ENCODE results near the gene ARHGEF33. TPM values are rescaled to one million over a fixed set of nuclear protein-coding genes. Genes with fewer than 3 reads are reported as not detected.

ARHGEF33 gene
- total and polyA plus RNA-seq, 2 of the 8 experiments (the other 6 are each of a cell fraction or from before 2014, with no cell fraction given): 0.09 to 0.95 TPM

DNA sequence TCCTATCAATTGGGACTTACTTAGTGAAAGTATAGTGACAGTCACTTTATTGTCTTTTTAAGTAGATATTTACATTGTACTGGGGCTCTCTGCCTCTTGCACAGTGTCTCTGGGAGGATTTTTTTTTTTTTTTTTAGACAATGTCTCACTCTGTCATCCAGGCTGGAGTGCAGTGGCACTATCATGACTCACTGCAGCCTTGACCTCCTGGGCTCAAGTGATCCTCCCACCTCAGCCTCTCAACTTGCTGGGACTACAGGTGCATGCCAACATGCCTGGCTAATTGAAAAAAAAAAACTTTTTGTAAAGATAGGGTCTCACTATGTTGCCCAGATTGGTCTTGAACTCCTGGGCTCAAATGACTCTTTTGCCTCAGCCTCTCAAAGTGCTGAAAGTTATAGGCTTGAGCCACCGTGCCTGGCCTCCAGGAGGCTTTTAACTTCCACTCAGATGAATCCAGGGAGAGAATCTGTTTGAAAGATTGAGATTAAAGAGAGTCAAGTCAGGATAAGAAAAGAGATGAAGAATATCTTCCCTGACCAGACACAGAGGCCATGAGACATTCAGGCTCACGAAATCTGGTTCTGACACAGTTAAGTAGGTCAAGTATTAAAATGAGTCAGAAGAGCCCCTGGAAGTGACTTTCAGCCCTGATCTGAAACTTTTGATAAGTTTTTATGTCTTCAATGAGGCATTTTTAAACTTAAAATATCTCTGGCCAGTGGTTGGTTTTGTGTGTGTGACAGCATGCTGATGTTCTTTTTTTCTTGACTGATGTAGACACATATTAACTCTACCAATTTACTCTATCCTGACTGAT, 18.3 kb downstream of the ARHGEF33 start:
- Histone ChIP-seq H3K79me2 (ENCODE audit: control insufficient read depth in 1 of 2, insufficient read depth in 2 of 2, low read length in 2 of 2) (no peaks in the 10 kb centered on the region), H4K8ac (ENCODE audit: extremely low read depth, insufficient read depth, low read length) (no peak overlapping the region), H4K5ac (ENCODE audit: insufficient read length, low read depth, low read length) (no peak overlapping the region), H4K20me1 (replicated peaks in 1 of 2; ENCODE audit: control insufficient read depth in 1 of 2, insufficient read depth in 2 of 2, low read length in 2 of 2) (no peaks in the 10 kb centered on the region), H2AFZ (ENCODE audit: low read length) (no peak overlapping the region), H2BK120ac (replicated peaks; ENCODE audit: low read depth, low read length) (no peak overlapping the region), H3K36me3 (ENCODE audit: control insufficient read depth in 2 of 4, insufficient read depth in 4 of 4, low read length in 3 of 4) (no peaks in the 10 kb centered on the region), H4K91ac (replicated peaks; ENCODE audit: insufficient read length, low read length) (no peak overlapping the region), H3K9me3 (ENCODE audit: insufficient read depth in 2 of 2, low read depth in 1 of 2, low read length in 1 of 2) (no peaks in the 10 kb centered on the region), H3K9ac (replicated peaks in 1 of 4; ENCODE audit: extremely low read depth in 1 of 4, low read depth in 3 of 4, low read length in 3 of 4) (no peak overlapping the region), H2BK20ac (ENCODE audit: low read length) (no peak overlapping the region), H3K56ac (replicated peaks; ENCODE audit: insufficient read length, low read depth, low read length) (no peak overlapping the region), H2BK5ac (ENCODE audit: low read depth, low read length) (no peak overlapping the region), H2BK15ac (ENCODE audit: low read length) (no peak overlapping the region), H3K79me1 (ENCODE audit: low read depth, low read length) (no peaks in the 10 kb centered on the region), H3K23ac (ENCODE audit: insufficient read length) (no peak overlapping the region), H3K27me3 (replicated peaks in 1 of 4; ENCODE audit: control insufficient read depth in 3 of 4, extremely low read depth in 1 of 4, insufficient read depth in 3 of 4, low read length in 3 of 4) (no peaks in the 10 kb centered on the region), H2BK12ac (ENCODE audit: low read depth, low read length) (no peak overlapping the region), H2AK5ac (ENCODE audit: low read depth, low read length) (no peak overlapping the region), H3K4me3 (ENCODE audit: extremely low read depth in 1 of 4, insufficient read depth in 2 of 4, low read depth in 3 of 4, low read length in 4 of 4) (no peak overlapping the region), H3K4me2 (ENCODE audit: insufficient read depth in 1 of 2, low read depth in 2 of 2, low read length in 2 of 2) (no peak overlapping the region), H3K23me2 (ENCODE audit: low read depth, low read length) (no peaks in the 10 kb centered on the region), H3K18ac (ENCODE audit: extremely low read depth, low read length) (no peak overlapping the region), H3K4me1 (replicated peaks in 1 of 4; ENCODE audit: control insufficient read depth in 3 of 4, insufficient read depth in 4 of 4, low read length in 3 of 4) (no peaks in the 10 kb centered on the region), H3K4ac (replicated peaks; ENCODE audit: insufficient read length, low read depth, low read length) (no peak overlapping the region), H3K14ac (ENCODE audit: insufficient read length) (no peak overlapping the region), H3K27ac (ENCODE audit: low read depth, low read length) (no peak overlapping the region)
- ChIA-PET POLR2A (ENCODE audit: partially characterized antibody) (no interaction called here), CTCF (ENCODE audit: partially characterized antibody) (interaction anchor here (0.6 to 3.7 kb wide), 2 partner anchors 15 to 40 kb away, joined by 3 to 11 read pairs; no protein-coding TSS in a partner anchor)
- WGBS, 2 experiments (ENCODE audit: extremely low coverage in 1 of 2, insufficient coverage in 1 of 2, insufficient read length in 1 of 2, insufficient replicate concordance in 2 of 2, low coverage in 1 of 2, low lambda C conversion rate in 2 of 2, missing lambda C conversion rate in 1 of 2): 84% methylated on average over 2 of the region's 2 CpGs; no CpG with 5 or more reads in 1 of the 2 experiments
- no peak for DNase-seq (ENCODE audit: low read depth in 1 of 2, low spot score in 2 of 2)
- FAIRE-seq: no peak
- no peak for TF ChIP-seq JUN (IDR thresholded peaks at IDR 0.05; ENCODE audit: low read depth, low read length)
- TF ChIP-seq TAF7 (optimal IDR thresholded peaks at IDR 0.05; ENCODE audit: borderline replicate concordance, low read depth, low read length): no peak
- TF ChIP-seq POU5F1 (IDR thresholded peaks at IDR 0.05; ENCODE audit: low read depth, low read length): no peak
- TF ChIP-seq RXRA (IDR thresholded peaks at IDR 0.05; ENCODE audit: insufficient read depth, low read depth, low read length): no peak
- TF ChIP-seq SIX5 (IDR thresholded peaks at IDR 0.05; ENCODE audit: low read depth, low read length): no peak
- TF ChIP-seq SP1 (IDR thresholded peaks at IDR 0.05; ENCODE audit: low read depth, low read length): no peak
- no peak for TF ChIP-seq MAX (IDR thresholded peaks at IDR 0.05)
- no peak for TF ChIP-seq USF2 (IDR thresholded peaks at IDR 0.05; ENCODE audit: low read length)
- no peak for TF ChIP-seq POLR2AphosphoS5 (IDR thresholded peaks at IDR 0.05; ENCODE audit: low read depth, low read length)
- no peak for TF ChIP-seq HDAC6 (IDR thresholded peaks at IDR 0.05; ENCODE audit: low read depth, low read length)
- no peak for TF ChIP-seq JUND (IDR thresholded peaks at IDR 0.05; ENCODE audit: low read length)
- TF ChIP-seq GTF2F1 (IDR thresholded peaks at IDR 0.05; ENCODE audit: borderline replicate concordance, low read depth, low read length): no peak
